BLaER1 (cell line): ENCODE data around the gene GABBR1.

Source experiments
- H3K27ac ChIP-seq: shearing (Covaris generic); formaldehyde crosslinking; 2 replicates; pipeline ENCODE4 v1.8.1; 2022
- H3K27me3 ChIP-seq: shearing (Covaris generic); formaldehyde crosslinking; 2 replicates; pipeline ENCODE4 v1.8.1; 2022
- H3K36me3 ChIP-seq: shearing (Covaris generic); formaldehyde crosslinking; 2 replicates; pipeline ENCODE4 v1.8.1; 2022
- H3K4me1 ChIP-seq: shearing (Covaris generic); formaldehyde crosslinking; 2 replicates; pipeline ENCODE4 v1.8.1; 2022
- H3K4me2 ChIP-seq: shearing (Covaris generic); formaldehyde crosslinking; 2 replicates; pipeline ENCODE4 v1.8.1; 2022
- H3K4me3 ChIP-seq: shearing (Covaris generic); formaldehyde crosslinking; 2 replicates; pipeline ENCODE4 v1.8.1; 2022
- H3K9ac ChIP-seq: shearing (Covaris generic); formaldehyde crosslinking; 2 replicates; pipeline ENCODE4 v1.8.1; 2022
- H3K9me3 ChIP-seq: shearing (Covaris generic); formaldehyde crosslinking; 2 replicates; pipeline ENCODE4 v1.8.1; 2022
- H4K20me1 ChIP-seq: shearing (Covaris generic); formaldehyde crosslinking; 2 replicates; pipeline ENCODE4 v1.8.1; 2022
- Cebpa-rat ChIP-seq: shearing (Covaris generic); IDR thresholded peaks from 2 replicates; pipeline ENCODE4 v1.8.1; 2022

Gene GABBR1

DNA sequence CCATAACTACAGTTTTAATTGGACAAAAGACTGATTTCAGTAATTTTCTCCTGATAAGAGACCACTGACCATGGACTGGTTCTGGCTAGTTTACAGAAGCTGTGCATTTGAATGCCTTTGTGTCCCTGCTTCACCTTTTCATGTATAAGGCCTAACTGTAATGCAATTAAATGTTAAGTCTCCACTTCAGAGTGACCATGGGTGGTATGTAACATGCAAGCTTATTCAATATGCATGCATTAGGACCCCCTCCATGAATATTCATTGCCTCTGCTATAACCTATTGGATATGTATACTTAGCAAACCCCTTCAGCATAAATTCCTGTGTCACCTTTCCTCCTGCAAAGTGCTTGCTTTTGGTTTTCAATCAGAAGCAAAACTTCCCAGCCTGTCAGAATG is 75.7 kb downstream of the GABBR1 start:
- Histone ChIP-seq H3K4me1 (no peaks in the 10 kb centered on the region), H3K27me3 (no peaks in the 10 kb centered on the region), H3K9me3 (peaks cover 15% of the 10 kb centered on the region), H3K4me3 (no peak overlapping the region), H3K4me2 (no peak overlapping the region), H3K9ac (no peak overlapping the region), H3K27ac (no peak overlapping the region), H3K36me3 (no peaks in the 10 kb centered on the region), H4K20me1 (no peaks in the 10 kb centered on the region)
- TF ChIP-seq Cebpa-rat: no peak

DNA sequence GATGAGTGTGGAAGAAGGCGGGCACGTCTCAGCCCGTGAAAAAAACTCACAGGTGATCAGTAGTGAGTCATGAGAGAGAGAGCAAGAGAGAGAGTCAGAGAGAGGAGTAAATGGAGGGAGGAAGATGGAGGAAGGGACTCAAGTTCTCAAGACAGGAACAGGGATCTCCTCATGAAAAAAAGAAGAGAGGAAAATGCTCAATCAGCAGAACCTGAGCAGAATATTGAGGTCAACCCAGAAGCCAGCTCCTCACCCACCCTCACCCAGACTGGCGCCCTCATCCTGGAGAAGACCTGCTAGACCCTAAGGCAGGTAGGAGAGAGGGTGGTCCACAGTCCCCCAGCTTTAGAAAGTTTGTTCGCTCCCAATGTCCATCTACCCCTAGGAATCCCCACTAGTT is 78.2 kb downstream of the GABBR1 start:
- H3K4me1 ChIP-seq: no peaks in the 10 kb centered on the region
- no peaks in the 10 kb centered on the region for H3K27me3 ChIP-seq

DNA sequence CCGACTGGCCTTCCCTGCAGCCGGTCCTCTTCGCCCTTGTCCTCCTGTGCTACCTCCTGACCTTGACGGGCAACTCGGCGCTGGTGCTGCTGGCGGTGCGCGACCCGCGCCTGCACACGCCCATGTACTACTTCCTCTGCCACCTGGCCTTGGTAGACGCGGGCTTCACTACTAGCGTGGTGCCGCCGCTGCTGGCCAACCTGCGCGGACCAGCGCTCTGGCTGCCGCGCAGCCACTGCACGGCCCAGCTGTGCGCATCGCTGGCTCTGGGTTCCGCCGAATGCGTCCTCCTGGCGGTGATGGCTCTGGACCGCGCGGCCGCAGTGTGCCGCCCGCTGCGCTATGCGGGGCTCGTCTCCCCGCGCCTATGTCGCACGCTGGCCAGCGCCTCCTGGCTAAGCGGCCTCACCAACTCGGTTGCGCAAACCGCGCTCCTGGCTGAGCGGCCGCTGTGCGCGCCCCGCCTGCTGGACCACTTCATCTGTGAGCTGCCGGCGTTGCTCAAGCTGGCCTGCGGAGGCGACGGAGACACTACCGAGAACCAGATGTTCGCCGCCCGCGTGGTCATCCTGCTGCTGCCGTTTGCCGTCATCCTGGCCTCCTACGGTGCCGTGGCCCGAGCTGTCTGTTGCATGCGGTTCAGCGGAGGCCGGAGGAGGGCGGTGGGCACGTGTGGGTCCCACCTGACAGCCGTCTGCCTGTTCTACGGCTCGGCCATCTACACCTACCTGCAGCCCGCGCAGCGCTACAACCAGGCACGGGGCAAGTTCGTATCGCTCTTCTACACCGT is 79.5 kb downstream of the GABBR1 start:
- Histone ChIP-seq H3K9me3 (peaks cover 15% of the 10 kb centered on the region), H3K9ac (no peak overlapping the region), H3K4me3 (no peak overlapping the region), H3K27ac (no peak overlapping the region), H3K4me1 (no peaks in the 10 kb centered on the region), H3K27me3 (no peaks in the 10 kb centered on the region), H3K36me3 (no peaks in the 10 kb centered on the region), H3K4me2 (no peak overlapping the region), H4K20me1 (no peaks in the 10 kb centered on the region)
- no peak for TF ChIP-seq Cebpa-rat

More for the DNA sequence above, 78.2 kb downstream of the GABBR1 start:
- Histone ChIP-seq H3K9me3 (peaks cover 15% of the 10 kb centered on the region), H3K36me3 (no peaks in the 10 kb centered on the region), H3K4me2 (no peak overlapping the region), H4K20me1 (no peaks in the 10 kb centered on the region), H3K9ac (no peak overlapping the region), H3K4me3 (no peak overlapping the region), H3K27ac (no peak overlapping the region)
- no peak for TF ChIP-seq Cebpa-rat

DNA sequence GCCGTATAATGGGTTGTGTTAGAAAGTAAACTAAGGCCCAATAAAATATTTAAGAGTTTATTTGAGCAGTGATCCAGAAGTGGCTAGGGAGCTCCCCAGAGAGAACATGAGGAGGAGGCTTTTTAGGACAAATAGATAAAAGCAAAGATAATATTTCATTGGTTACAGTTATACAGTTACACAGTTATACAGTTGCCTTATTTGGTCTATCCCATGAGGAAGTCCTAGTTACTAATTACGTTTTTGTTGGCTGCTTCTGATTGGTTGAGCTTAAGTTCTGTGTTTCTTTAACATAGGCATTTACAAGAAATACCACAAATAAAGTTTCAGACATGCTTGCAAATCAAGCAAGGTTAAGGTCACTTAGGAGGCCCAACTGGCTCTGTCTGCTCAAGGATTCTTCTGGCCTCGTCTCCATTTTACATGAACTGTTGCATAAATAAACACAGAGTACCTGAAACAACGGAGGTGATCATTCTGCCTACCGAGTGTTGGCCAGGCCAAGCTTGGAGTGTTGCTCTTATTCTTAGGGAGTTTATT is 80.4 kb downstream of the GABBR1 start:
- Histone ChIP-seq H3K4me3 (no peak overlapping the region), H3K4me2 (no peak overlapping the region), H3K4me1 (no peaks in the 10 kb centered on the region), H4K20me1 (no peaks in the 10 kb centered on the region), H3K9me3 (peaks cover 15% of the 10 kb centered on the region), H3K27me3 (no peaks in the 10 kb centered on the region), H3K27ac (no peak overlapping the region), H3K36me3 (no peaks in the 10 kb centered on the region), H3K9ac (no peak overlapping the region)
- TF ChIP-seq Cebpa-rat: no peak

DNA sequence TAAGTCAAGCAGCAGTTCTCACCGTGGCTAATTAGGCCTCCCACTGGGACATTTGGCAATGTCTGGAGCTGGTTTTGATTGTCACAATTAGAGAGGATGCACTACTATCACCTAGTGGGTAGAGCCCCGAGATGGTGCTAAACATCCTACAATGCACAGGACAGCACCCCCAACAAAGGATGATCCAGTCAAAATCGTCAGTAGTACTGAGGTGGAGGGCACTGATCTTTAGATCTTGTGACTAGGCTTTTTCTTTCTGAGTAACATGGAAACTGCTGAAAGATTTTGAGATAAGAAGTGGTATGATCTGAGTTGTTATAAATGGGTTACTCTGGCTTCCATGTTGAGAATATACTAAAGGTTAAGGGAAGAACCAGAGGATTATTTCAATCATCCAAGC is 85.4 kb downstream of the GABBR1 start:
- Histone ChIP-seq H3K9ac (no peak overlapping the region), H3K4me3 (no peak overlapping the region), H3K27ac (no peak overlapping the region), H3K27me3 (no peaks in the 10 kb centered on the region), H3K9me3 (no peaks in the 10 kb centered on the region), H3K4me1 (no peaks in the 10 kb centered on the region), H4K20me1 (no peaks in the 10 kb centered on the region), H3K4me2 (no peak overlapping the region), H3K36me3 (no peaks in the 10 kb centered on the region)
- TF ChIP-seq Cebpa-rat: no peak

DNA sequence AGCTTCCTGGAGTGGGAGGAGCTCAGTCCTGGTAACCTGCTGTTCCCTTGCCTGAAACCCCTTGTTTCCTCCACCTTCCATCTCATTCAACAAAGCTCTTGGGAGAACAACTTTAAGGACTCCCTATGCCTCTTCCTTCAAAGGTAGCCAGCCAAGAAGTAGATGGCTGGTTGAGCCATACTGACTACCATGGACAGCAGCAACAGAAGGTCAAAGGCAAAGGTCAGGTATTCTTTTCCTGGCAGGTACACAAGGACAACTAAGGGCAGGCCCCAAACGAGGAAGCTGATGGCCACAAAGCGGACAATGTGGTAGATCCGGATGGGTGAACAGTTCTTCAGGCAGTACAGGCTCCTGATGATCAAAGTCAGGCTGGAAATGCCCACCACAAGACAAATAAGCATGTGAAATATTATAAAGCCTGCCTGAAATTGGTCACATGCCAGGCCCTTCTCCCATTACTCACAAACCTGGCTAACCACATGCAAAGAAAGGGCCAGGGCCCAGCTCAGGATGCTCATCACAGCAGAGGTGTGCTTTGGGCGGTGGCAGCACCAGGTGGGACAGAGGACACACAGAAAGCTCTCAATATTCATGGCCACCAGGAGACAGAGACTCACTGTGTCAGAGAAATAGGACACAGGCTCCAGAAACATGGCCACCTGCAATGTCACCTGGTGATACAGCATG is 95.1 kb downstream of the GABBR1 start:
- H3K36me3 ChIP-seq: no peaks in the 10 kb centered on the region
- no peak overlapping the region for H3K4me2 ChIP-seq
- H3K4me3 ChIP-seq: no peak overlapping the region
- no peaks in the 10 kb centered on the region for H3K9me3 ChIP-seq
- H3K27me3 ChIP-seq: no peaks in the 10 kb centered on the region
- no peak for TF ChIP-seq Cebpa-rat
- no peak overlapping the region for H3K27ac ChIP-seq
- no peaks in the 10 kb centered on the region for H3K4me1 ChIP-seq
- no peaks in the 10 kb centered on the region for H4K20me1 ChIP-seq
- no peak overlapping the region for H3K9ac ChIP-seq

DNA sequence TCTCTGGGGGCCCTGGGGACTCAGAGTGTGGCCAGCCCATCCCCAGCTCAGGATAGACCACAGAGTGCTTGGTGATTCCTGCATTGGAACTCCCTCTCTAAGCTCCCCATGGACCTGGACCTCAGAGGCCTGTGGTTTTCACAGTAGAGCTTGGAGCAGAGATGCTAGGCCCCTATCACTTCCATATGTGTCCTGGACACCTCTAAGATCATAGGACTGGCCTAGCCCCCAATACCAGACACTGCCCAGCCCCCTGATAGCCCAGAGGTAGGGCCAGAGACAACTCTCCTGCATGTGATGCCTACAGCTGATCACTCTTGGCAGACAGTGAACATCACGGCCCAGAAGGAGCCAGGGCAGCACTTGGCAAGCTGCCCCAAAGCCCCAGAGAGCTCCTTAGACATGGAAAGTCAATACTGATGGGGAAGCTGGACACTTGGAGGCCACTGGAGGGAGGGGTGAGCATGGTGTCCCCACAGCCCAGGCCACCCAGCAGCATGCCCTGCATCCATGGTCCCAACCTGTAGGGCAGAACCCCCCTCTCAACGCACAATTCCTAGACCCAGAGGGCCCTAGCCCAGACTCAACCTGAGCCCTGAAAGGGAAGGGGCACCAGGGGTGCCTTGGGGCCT is 100.5 kb downstream of the GABBR1 start:
- no peak for TF ChIP-seq Cebpa-rat
- Histone ChIP-seq H3K9me3 (no peaks in the 10 kb centered on the region), H3K36me3 (no peaks in the 10 kb centered on the region), H3K27ac (no peak overlapping the region), H3K4me2 (no peak overlapping the region), H3K27me3 (no peaks in the 10 kb centered on the region), H3K9ac (no peak overlapping the region), H3K4me1 (no peaks in the 10 kb centered on the region), H3K4me3 (no peak overlapping the region), H4K20me1 (no peaks in the 10 kb centered on the region)

DNA sequence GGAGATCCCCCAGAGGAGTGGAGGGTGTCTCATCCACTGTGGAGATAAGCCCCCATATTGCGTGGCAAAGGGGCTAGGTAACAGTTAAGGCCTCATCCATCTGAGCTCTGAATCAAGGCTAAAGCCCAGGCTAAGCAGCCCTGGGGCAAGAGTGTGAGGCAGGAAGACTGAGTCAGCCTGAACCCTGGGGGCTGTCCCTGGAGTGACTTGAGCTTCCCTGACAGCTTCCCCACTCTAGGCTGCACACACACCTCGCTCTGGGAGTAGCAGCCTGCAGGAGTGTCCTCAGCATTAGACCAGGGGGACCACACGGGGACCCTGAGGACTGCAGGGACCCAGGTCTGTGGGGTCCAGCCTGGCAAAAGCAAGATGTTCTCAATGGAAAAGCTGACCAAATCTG is 101.3 kb downstream of the GABBR1 start:
- H3K4me2 ChIP-seq: no peak overlapping the region
- no peaks in the 10 kb centered on the region for H3K27me3 ChIP-seq
- no peaks in the 10 kb centered on the region for H4K20me1 ChIP-seq
- no peak overlapping the region for H3K9ac ChIP-seq
- H3K4me3 ChIP-seq: no peak overlapping the region
- H3K36me3 ChIP-seq: no peaks in the 10 kb centered on the region
- no peaks in the 10 kb centered on the region for H3K4me1 ChIP-seq
- TF ChIP-seq Cebpa-rat: no peak
- no peaks in the 10 kb centered on the region for H3K9me3 ChIP-seq
- no peak overlapping the region for H3K27ac ChIP-seq

DNA sequence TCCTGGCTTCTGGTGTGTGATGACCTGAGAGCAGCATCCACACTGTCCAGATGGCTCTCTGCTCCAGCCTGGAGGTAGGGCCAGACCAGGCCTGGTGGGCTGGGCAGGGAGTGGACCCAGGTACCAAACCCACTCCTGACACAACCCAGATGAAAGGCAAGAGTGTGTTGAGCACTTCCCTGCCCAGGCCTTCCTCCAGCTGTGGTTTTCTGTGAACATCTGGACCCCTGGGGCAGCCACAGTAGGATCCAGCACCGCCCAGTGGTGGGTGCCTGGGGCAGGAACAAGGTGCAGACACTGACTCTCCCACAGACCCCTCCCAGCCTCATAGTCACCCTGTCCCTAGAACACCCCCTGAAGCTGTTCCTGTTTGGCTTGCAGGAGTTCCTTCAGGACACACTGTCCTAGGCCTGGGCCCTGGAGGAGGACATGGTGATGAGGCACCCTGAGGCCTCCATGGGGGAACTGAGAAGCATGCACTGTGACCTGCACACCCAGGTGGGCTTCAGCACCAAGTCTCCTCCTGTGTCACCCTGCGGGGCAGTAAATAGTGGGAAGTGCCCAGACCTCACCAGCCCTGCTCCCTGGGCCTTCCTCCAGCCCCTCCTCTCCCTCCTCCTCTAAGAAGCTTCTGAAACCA is 102.2 kb downstream of the GABBR1 start:
- no peak overlapping the region for H3K27ac ChIP-seq
- no peaks in the 10 kb centered on the region for H3K4me1 ChIP-seq
- no peak overlapping the region for H3K4me2 ChIP-seq
- H3K9me3 ChIP-seq: no peaks in the 10 kb centered on the region
- no peaks in the 10 kb centered on the region for H3K27me3 ChIP-seq
- no peaks in the 10 kb centered on the region for H4K20me1 ChIP-seq
- no peak for TF ChIP-seq Cebpa-rat
- no peak overlapping the region for H3K9ac ChIP-seq
- no peak overlapping the region for H3K4me3 ChIP-seq
- no peaks in the 10 kb centered on the region for H3K36me3 ChIP-seq

DNA sequence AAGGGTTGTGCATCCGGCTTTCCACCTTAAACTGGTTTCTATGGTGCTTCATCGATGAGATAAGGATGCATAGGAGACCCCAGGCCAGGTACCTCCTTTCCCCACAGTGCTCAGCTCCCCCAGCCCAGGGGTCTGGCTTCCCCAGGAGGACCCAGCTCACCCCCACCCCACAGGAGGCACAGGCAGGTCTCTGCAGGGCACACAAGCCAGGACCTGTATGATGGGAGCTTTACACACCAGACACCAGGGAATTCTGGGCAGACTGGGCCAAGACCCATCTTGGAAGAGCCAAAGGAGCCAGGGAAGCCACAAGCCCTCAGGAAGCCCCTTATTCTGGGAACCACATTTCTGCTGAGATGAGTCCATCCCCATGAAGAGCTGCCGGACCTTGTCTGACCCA is 103.0 kb downstream of the GABBR1 start:
- no peaks in the 10 kb centered on the region for H3K9me3 ChIP-seq
- no peak overlapping the region for H3K4me3 ChIP-seq
- H3K27ac ChIP-seq: no peak overlapping the region
- no peaks in the 10 kb centered on the region for H3K36me3 ChIP-seq
- no peak overlapping the region for H3K9ac ChIP-seq
- no peaks in the 10 kb centered on the region for H3K4me1 ChIP-seq
- H4K20me1 ChIP-seq: no peaks in the 10 kb centered on the region
- H3K4me2 ChIP-seq: no peak overlapping the region
- H3K27me3 ChIP-seq: no peaks in the 10 kb centered on the region
- TF ChIP-seq Cebpa-rat: no peak
